Keratinocyte (primary cell): ENCODE data around the gene NLRP3.

Experiments
- EZH2 ChIP-seq: IDR thresholded peaks from one replicate; pipeline ENCODE4 v1.6.1; 2012; ENCODE audit warnings: inconsistent platforms, mild to moderate bottlenecking, low read length, moderate library complexity
- TF ChIP-seq, protein P1 (sequence below), 3 experiments: IDR thresholded peaks in 1 of 3; conservative IDR thresholded peaks in 1 of 3; optimal IDR thresholded peaks in 1 of 3; 2 replicates in 2 of 3; 3 replicates in 1 of 3; pipeline versions ENCODE3 to v1.5.1; 2011; ENCODE audit warnings: low read length in 3 of 3, mild to moderate bottlenecking in 3 of 3, moderate library complexity in 2 of 3, control low read depth in 1 of 3, inconsistent platforms in 1 of 3; ENCODE audit not compliant: insufficient read depth in 2 of 3; ENCODE audit errors: extremely low read depth in 1 of 3

GRCh38 chr1:247367786-247368422, 48.1 kb upstream of the NLRP3 start:
- TF ChIP-seq, protein P1, sequence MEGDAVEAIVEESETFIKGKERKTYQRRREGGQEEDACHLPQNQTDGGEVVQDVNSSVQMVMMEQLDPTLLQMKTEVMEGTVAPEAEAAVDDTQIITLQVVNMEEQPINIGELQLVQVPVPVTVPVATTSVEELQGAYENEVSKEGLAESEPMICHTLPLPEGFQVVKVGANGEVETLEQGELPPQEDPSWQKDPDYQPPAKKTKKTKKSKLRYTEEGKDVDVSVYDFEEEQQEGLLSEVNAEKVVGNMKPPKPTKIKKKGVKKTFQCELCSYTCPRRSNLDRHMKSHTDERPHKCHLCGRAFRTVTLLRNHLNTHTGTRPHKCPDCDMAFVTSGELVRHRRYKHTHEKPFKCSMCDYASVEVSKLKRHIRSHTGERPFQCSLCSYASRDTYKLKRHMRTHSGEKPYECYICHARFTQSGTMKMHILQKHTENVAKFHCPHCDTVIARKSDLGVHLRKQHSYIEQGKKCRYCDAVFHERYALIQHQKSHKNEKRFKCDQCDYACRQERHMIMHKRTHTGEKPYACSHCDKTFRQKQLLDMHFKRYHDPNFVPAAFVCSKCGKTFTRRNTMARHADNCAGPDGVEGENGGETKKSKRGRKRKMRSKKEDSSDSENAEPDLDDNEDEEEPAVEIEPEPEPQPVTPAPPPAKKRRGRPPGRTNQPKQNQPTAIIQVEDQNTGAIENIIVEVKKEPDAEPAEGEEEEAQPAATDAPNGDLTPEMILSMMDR (optimal IDR thresholded peaks at IDR 0.05 in 1 of 3, IDR thresholded peaks at IDR 0.05 in 1 of 3, conservative IDR thresholded peaks at IDR 0.05 in 1 of 3; ENCODE audit: extremely low read depth in 1 of 3, insufficient read depth in 2 of 3, low read length in 3 of 3), result no peak
- TF ChIP-seq EZH2, result no peak
